ENCODE results near the gene EHD1. TPM values are rescaled to one million over a fixed set of nuclear protein-coding genes. Genes with fewer than 3 reads are reported as not detected.

The EHD1 gene
- total RNA-seq, 2 donors from 2014 or later, result 39.7 to 43.8 TPM

DNA sequence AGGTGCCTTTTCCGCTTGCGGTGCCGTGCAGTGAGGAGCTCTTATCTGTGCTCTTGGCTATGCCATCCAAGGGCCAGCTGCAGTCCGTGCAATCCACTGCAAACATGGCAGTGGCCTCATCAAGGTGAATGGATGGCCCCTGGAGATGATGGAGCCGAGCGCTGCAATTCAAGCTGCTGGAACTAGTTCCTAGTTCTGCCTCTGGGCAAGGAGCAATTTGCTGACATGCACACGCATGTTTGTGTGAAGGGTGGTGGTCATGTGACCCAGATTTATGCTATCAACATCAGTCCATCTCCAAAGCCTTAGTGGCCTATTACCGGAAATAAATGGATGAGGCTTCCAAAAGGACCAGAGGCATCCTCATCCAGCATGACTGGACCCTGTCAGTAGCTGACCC, 3.1 kb upstream of the EHD1 start:
- TF ChIP-seq CTCF (conservative IDR thresholded peaks at IDR 0.05), result no peak
- 90 to 94% methylated on average over 5 to 8 of the region's 8 CpGs for WGBS, 2 experiments (ENCODE audit: insufficient coverage in 1 of 2, insufficient read length in 1 of 2)
- Histone ChIP-seq H3K9ac (ENCODE audit: extremely low read depth, low read length, poor library complexity, severe bottlenecking) (no peak overlapping the region), H3K4me1 (ENCODE audit: control insufficient read depth, insufficient read depth, low read length) (no peaks in the 10 kb centered on the region), H3K27ac (ENCODE audit: low read depth, low read length) (no peak overlapping the region), H3K27me3 (ENCODE audit: control insufficient read depth, insufficient read depth, low read length, poor library complexity, severe bottlenecking) (no peaks in the 10 kb centered on the region), H3K36me3 (ENCODE audit: control insufficient read depth, insufficient read depth, low read length) (no peaks in the 10 kb centered on the region), H3K4me3 (ENCODE audit: low read length) (no peak overlapping the region), H3K9me3 (ENCODE audit: control insufficient read depth, low read length) (no peaks in the 10 kb centered on the region)
- H3K27me3 Mint-ChIP-seq (ENCODE audit: insufficient read depth), result peaks cover 8% of the 10 kb centered on the region
- peaks cover 20% of the 10 kb centered on the region for H3K4me1 Mint-ChIP-seq
- DNase-seq, result no peak
- H3K36me3 Mint-ChIP-seq (ENCODE audit: low read depth), result no peaks in the 10 kb centered on the region
- no peaks in the 10 kb centered on the region for H3K9me3 Mint-ChIP-seq
- H3K4me3 Mint-ChIP-seq, result no peak overlapping the region
- H3K27ac Mint-ChIP-seq, result no peak overlapping the region

DNA sequence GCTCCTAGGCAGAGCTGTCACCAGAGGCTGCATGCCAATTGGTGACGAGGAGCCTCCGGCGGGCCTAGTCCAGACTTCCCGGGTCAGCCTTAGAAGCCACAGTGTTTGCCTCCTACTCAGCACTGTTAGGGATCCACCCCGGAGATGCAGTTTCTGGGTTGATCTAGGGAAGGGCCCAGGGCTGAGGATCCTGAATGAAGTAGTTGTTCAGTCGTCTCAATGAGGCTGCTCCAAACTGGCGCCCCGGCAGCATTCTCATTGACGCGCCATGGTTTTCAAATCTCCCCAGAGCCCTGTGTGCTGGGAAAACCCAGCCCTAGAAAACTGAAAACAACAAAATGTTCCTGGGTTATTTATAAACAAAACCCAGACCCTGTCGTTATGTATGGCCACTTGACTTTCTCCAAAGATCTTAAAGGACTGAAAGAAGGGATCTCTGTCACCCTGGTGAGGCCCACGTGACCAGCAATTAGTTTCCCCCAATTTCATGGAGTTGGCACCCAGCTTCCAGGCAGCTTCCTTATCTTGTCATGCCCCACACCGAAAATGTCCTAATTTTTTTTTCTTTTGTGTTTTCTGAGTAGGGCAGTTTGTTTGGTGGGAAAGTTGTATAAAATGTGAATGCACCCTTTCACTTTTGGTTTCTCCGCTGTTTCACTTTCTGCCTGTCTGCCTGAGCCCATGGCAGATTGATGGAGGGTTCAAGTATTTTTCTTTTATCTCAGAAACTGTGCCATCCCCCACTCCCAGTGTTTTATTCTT, 2.0 kb upstream of the EHD1 start:
- Histone ChIP-seq H3K9ac (ENCODE audit: extremely low read depth, low read length, poor library complexity, severe bottlenecking) (no peak overlapping the region), H3K9me3 (ENCODE audit: control insufficient read depth, low read length) (no peaks in the 10 kb centered on the region), H3K4me3 (ENCODE audit: low read length) (no peak overlapping the region), H3K27me3 (ENCODE audit: control insufficient read depth, insufficient read depth, low read length, poor library complexity, severe bottlenecking) (no peaks in the 10 kb centered on the region), H3K36me3 (ENCODE audit: control insufficient read depth, insufficient read depth, low read length) (no peaks in the 10 kb centered on the region), H3K27ac (ENCODE audit: low read depth, low read length) (no peak overlapping the region), H3K4me1 (ENCODE audit: control insufficient read depth, insufficient read depth, low read length) (no peaks in the 10 kb centered on the region)
- no peak overlapping the region for H3K27ac Mint-ChIP-seq
- DNase-seq, result no peak
- no peaks in the 10 kb centered on the region for H3K36me3 Mint-ChIP-seq (ENCODE audit: low read depth)
- no peak for TF ChIP-seq CTCF (conservative IDR thresholded peaks at IDR 0.05)
- peaks cover 28% of the 10 kb centered on the region for H3K4me1 Mint-ChIP-seq
- peaks cover 8% of the 10 kb centered on the region for H3K27me3 Mint-ChIP-seq (ENCODE audit: insufficient read depth)
- no peaks in the 10 kb centered on the region for H3K9me3 Mint-ChIP-seq
- whole genome bisulfite sequencing, 2 experiments (ENCODE audit: insufficient coverage in 1 of 2, insufficient read length in 1 of 2), result 92 to 95% methylated on average over 11 to 14 of the region's 14 CpGs
- peak overlapping the region; percentile 88 for H3K4me3 Mint-ChIP-seq

- Mint-ChIP-seq H3K36me3 (ENCODE audit: low read depth) (peaks cover 2% of the 10 kb centered on the region), H3K4me3 (peak overlapping the region; percentile 88), H3K27ac (peak overlapping the region; percentile 95), H3K4me1 (peaks cover 28% of the 10 kb centered on the region), H3K27me3 (ENCODE audit: insufficient read depth) (peaks cover 8% of the 10 kb centered on the region), H3K9me3 (no peaks in the 10 kb centered on the region)
- peak overlapping the region; percentile 83 for H3K27ac ChIP-seq (ENCODE audit: low read depth, low read length)
- H3K9ac ChIP-seq (ENCODE audit: extremely low read depth, low read length, poor library complexity, severe bottlenecking), result peak overlapping the region; percentile 80
- no peaks in the 10 kb centered on the region for H3K4me1 ChIP-seq (ENCODE audit: control insufficient read depth, insufficient read depth, low read length)
- no peaks in the 10 kb centered on the region for H3K9me3 ChIP-seq (ENCODE audit: control insufficient read depth, low read length)
- no peak for TF ChIP-seq CTCF (conservative IDR thresholded peaks at IDR 0.05)
- H3K4me3 ChIP-seq (ENCODE audit: low read length), result peak overlapping the region; percentile 93
- WGBS, 2 experiments (ENCODE audit: insufficient coverage in 1 of 2, insufficient read length in 1 of 2), result 14 to 27% methylated on average over 6 to 16 of the region's 16 CpGs
- peaks cover under 1% of the 10 kb centered on the region for H3K36me3 ChIP-seq (ENCODE audit: control insufficient read depth, insufficient read depth, low read length)
- H3K27me3 ChIP-seq (ENCODE audit: control insufficient read depth, insufficient read depth, low read length, poor library complexity, severe bottlenecking), result no peaks in the 10 kb centered on the region
- no peak for DNase-seq
These were observed 951 bp upstream of the EHD1 start for GRCh38 chr11:64879244-64879900.
